Hepatocyte (in vitro differentiated cells): Measurements from ENCODE around the gene BSN. TPM values are rescaled to one million over a fixed set of nuclear protein-coding genes. Genes with fewer than 3 reads are reported as not detected.

Source experiments
- DNase-seq: peaks from one replicate; pipeline ENCODE4 v3.0.0-alpha.2; 2016; ENCODE audit warnings: low spot score
- H2AFZ ChIP-seq: fragments of 200-600 bp; sonication (generic); 2 replicates; pipeline ENCODE4 v1.6.0; 2016; ENCODE audit warnings: antibody characterized with exemption, mild to moderate bottlenecking
- H3K27ac ChIP-seq: fragments of 200-600 bp; sonication (generic); 2 replicates; pipeline ENCODE4 v1.5.1; 2016; ENCODE audit warnings: mild to moderate bottlenecking
- H3K27me3 ChIP-seq: fragments of 200-600 bp; sonication (generic); 2 replicates; pipeline ENCODE4 v1.6.1; 2016
- H3K36me3 ChIP-seq: fragments of 200-600 bp; sonication (generic); replicated peaks from 2 replicates; pipeline ENCODE4 v1.5.1; 2016; ENCODE audit warnings: low read depth; ENCODE audit not compliant: insufficient read depth
- H3K4me1 ChIP-seq: fragments of 200-600 bp; sonication (generic); 2 replicates; pipeline ENCODE4 v1.5.1; 2016; ENCODE audit warnings: mild to moderate bottlenecking, moderate library complexity; ENCODE audit not compliant: insufficient read depth
- H3K4me2 ChIP-seq: fragments of 200-600 bp; sonication (generic); 2 replicates; pipeline ENCODE4 v1.6.0; 2016
- H3K4me3 ChIP-seq: fragments of 200-600 bp; sonication (generic); 2 replicates; pipeline ENCODE4 v1.5.1; 2016; ENCODE audit warnings: mild to moderate bottlenecking
- H3K79me2 ChIP-seq: fragments of 200-600 bp; sonication (generic); 2 replicates; pipeline ENCODE4 v1.6.0; 2017; ENCODE audit warnings: mild to moderate bottlenecking
- H3K9me2 ChIP-seq: fragments of 200-600 bp; sonication (generic); replicated peaks from 2 replicates; pipeline ENCODE4 v1.6.0; 2017; ENCODE audit warnings: mild to moderate bottlenecking; ENCODE audit not compliant: insufficient read depth
- H3K9me3 ChIP-seq: fragments of 200-600 bp; sonication (generic); 2 replicates; pipeline ENCODE4 v1.5.1; 2016; ENCODE audit warnings: low read depth, mild to moderate bottlenecking
- H4K20me1 ChIP-seq: fragments of 200-600 bp; sonication (generic); 2 replicates; pipeline ENCODE4 v1.6.0; 2016; ENCODE audit warnings: mild to moderate bottlenecking; ENCODE audit not compliant: insufficient read depth, poor library complexity, severe bottlenecking
- EZH2 ChIP-seq: fragments of 200-600 bp; sonication (generic); IDR thresholded peaks from 2 replicates; pipeline ENCODE4 v1.6.1; 2016; ENCODE audit warnings: antibody characterized with exemption, mild to moderate bottlenecking, borderline replicate concordance
- EZH2phosphoT487 ChIP-seq: fragments of 200-600 bp; sonication (generic); IDR thresholded peaks from one replicate; pipeline ENCODE4 v1.6.1; 2018; ENCODE audit warnings: antibody characterized with exemption, mild to moderate bottlenecking, low read depth, moderate library complexity; ENCODE audit not compliant: unreplicated experiment, severe bottlenecking
- WGBS: methylation state at CpG from one replicate; pipeline ENCODE4 v1.1.6; 2016; ENCODE audit warnings: low lambda C conversion rate; ENCODE audit errors: missing lambda C conversion rate; 5-methylcytosine and 5-hydroxymethylcytosine counted together
- polyA plus RNA-seq: library from polyadenylated mRNA; unstranded; fragments of >200 nt; fragmentation: Nextera tagmentation; extraction: Ambion mirVana; gene quantifications from 2 replicates; pipeline ENCODE4 v1.2.1, GENCODE V29; 2016
- total RNA-seq: library from RNA; depleted of rRNA; stranded (reverse); fragments of >200 nt; gene quantifications from 2 replicates; pipeline ENCODE4 v1.2.3, GENCODE V29; 2014
- TF ChIP-seq, protein P1 (sequence below): fragments of 200-600 bp; sonication (generic); IDR thresholded peaks from 2 replicates; pipeline ENCODE4 v1.5.1; 2016; ENCODE audit warnings: antibody characterized with exemption, mild to moderate bottlenecking; ENCODE audit not compliant: poor library complexity

BSN gene
- total and polyA plus RNA-seq, 2 experiments from 2014 or later: 0.37 to 0.44 TPM

DNA sequence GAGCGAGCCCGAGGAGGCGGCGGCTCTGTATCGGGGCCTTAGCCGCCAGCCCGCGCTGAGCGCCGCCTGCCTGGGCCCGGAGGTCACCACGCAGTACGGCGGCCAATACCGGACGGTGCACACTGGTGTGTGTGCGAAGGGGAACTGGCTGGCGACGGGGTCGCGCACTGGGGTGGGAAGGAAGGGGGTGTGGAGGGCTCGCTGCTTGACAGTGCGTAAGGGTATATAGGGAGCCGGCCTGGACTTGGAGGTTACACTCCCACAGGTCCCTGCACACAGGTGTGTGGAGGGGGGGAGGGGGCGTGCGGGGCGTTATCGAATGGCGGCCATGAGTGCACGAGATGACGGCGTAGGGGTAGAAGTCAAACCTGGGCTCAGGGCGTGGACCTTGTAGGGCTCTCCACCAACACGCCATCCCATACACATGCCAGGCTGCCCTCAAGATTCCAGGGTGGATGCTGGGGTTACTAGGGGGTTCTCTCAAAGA lies 120.3 kb downstream of the BSN start:
- Histone ChIP-seq H3K79me2 (peaks cover 9% of the 10 kb centered on the region), H3K27ac (peak overlapping the region; percentile 92), H2AFZ (peak overlapping the region; percentile 26), H3K9me2 (no peaks in the 10 kb centered on the region), H3K27me3 (no peaks in the 10 kb centered on the region), H3K4me3 (peak overlapping the region; percentile 56), H3K4me2 (peak overlapping the region; percentile 88), H3K9me3 (no peaks in the 10 kb centered on the region), H3K4me1 (peaks cover 14% of the 10 kb centered on the region), H4K20me1 (no peaks in the 10 kb centered on the region), H3K36me3 (no peaks in the 10 kb centered on the region)
- TF ChIP-seq EZH2phosphoT487 (no peak), EZH2 (no peak)
- TF ChIP-seq, protein P1, sequence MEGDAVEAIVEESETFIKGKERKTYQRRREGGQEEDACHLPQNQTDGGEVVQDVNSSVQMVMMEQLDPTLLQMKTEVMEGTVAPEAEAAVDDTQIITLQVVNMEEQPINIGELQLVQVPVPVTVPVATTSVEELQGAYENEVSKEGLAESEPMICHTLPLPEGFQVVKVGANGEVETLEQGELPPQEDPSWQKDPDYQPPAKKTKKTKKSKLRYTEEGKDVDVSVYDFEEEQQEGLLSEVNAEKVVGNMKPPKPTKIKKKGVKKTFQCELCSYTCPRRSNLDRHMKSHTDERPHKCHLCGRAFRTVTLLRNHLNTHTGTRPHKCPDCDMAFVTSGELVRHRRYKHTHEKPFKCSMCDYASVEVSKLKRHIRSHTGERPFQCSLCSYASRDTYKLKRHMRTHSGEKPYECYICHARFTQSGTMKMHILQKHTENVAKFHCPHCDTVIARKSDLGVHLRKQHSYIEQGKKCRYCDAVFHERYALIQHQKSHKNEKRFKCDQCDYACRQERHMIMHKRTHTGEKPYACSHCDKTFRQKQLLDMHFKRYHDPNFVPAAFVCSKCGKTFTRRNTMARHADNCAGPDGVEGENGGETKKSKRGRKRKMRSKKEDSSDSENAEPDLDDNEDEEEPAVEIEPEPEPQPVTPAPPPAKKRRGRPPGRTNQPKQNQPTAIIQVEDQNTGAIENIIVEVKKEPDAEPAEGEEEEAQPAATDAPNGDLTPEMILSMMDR: no peak
- DNase-seq: peak; percentile 50
- 4% methylated on average over 24 of the region's 34 CpGs for whole genome bisulfite sequencing

DNA sequence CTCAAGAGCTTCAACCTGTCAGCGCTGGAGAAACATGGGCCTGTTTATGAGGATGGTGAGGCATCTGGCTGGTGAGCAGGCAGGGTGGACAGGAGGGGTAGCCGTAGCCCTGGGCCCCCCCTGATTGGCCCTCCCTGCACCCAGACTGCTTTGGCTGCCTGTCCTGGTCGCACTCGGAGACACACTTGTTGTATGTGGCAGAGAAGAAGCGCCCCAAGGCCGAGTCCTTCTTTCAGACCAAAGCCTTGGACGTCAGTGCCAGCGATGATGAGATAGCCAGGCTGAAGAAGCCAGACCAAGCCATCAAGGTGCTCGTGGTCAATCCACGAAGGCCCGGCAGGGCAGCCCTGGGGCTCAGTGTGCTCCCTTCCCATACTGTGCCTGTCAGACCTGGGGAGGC lies 121.6 kb downstream of the BSN start:
- no peak overlapping the region for H3K27ac ChIP-seq
- H3K36me3 ChIP-seq: no peaks in the 10 kb centered on the region
- H3K9me2 ChIP-seq: no peaks in the 10 kb centered on the region
- no peak overlapping the region for H2AFZ ChIP-seq
- no peaks in the 10 kb centered on the region for H3K9me3 ChIP-seq
- H3K27me3 ChIP-seq: no peaks in the 10 kb centered on the region
- H3K4me1 ChIP-seq: peaks cover 14% of the 10 kb centered on the region
- peaks cover 9% of the 10 kb centered on the region for H3K79me2 ChIP-seq
- no peak overlapping the region for H3K4me3 ChIP-seq
- no peak overlapping the region for H3K4me2 ChIP-seq
- no peaks in the 10 kb centered on the region for H4K20me1 ChIP-seq
- TF ChIP-seq, protein P1: no peak
- TF ChIP-seq EZH2 (no peak), EZH2phosphoT487 (no peak)
- 97% methylated on average over 11 of the region's 11 CpGs for WGBS
- DNase-seq: no peak

DNA sequence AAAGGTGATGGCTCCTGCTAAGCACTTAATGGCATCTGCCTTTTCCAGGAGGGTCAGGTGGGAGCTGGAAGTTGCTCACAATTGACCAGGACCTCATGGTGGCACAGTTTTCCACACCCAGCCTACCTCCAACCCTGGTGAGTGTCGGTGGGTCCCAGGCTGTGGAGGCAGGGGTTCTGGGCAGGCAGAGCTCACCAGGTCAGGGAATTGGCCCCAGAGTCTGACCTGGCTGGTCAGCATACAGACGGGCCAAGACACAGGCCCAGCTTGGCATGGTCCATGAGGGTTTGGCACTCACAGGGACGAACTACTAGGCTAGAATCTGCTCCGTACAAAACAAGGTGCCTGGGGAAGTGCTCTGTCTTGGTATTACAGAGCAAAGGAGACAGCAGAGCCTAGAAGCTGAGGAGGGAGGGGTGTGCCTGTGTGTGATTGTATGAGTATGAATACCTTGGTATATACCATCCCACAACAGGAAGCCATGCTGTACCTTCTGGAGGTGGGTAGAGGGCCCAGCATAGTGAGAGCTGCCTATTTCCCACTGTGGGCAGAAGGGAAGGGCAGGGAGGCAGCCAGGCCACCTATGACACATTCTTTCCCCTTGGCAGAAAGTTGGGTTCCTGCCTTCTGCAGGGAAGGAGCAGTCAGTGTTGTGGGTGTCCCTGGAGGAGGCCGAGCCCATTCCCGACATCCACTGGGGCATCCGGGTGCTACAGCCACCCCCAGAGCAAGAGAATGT lies 126.4 kb downstream of the BSN start:
- TF ChIP-seq, protein P1: no peak
- TF ChIP-seq EZH2phosphoT487: no peak
- no peak for TF ChIP-seq EZH2
- H3K9me2 ChIP-seq: no peaks in the 10 kb centered on the region
- WGBS: 96% methylated on average over 7 of the region's 7 CpGs
- H3K79me2 ChIP-seq: no peaks in the 10 kb centered on the region
- no peak overlapping the region for H3K4me3 ChIP-seq
- no peak for DNase-seq
- H3K4me2 ChIP-seq: no peak overlapping the region
- no peaks in the 10 kb centered on the region for H3K9me3 ChIP-seq
- H3K36me3 ChIP-seq: no peaks in the 10 kb centered on the region
- no peaks in the 10 kb centered on the region for H3K4me1 ChIP-seq
- H4K20me1 ChIP-seq: no peaks in the 10 kb centered on the region
- no peak overlapping the region for H3K27ac ChIP-seq
- H2AFZ ChIP-seq: no peak overlapping the region
- H3K27me3 ChIP-seq: no peaks in the 10 kb centered on the region
